Activated CD4-positive, alpha-beta T cell treated with anti-CD3 and anti-CD28 coated beads, Interleukin-10, Interleukin-2, amounts not matched to agents 100 ng/mL and 50 ng/mL, durations not matched to agents 16 hours and 8 hours (primary cell): Measurements from ENCODE around the gene FKBP8.

ENCODE experiments used
- DNase-seq: peaks from one replicate; pipeline ENCODE4 v3.0.0-alpha.2; 2020

Gene FKBP8

DNA sequence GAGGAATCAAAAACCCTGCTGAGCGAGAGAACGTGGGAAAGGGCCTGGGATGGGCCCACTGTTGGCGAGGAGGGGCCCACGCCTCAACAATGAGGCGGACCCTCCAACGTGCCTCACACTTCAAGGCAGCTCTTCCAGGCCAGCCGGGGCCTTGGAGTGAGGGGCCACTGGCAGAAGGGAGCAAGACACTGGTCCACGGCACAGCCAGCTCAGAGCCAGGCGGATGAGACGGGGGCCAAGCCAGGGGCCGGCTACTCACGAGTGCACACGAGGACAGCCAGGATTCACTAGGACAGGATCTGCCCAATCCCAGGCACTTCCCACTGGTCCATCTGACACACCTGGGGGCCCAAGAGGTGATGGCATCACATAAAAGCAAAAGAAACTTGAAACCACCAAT is 42.0 kb downstream of the FKBP8 start:
- no peak for DNase-seq

DNA sequence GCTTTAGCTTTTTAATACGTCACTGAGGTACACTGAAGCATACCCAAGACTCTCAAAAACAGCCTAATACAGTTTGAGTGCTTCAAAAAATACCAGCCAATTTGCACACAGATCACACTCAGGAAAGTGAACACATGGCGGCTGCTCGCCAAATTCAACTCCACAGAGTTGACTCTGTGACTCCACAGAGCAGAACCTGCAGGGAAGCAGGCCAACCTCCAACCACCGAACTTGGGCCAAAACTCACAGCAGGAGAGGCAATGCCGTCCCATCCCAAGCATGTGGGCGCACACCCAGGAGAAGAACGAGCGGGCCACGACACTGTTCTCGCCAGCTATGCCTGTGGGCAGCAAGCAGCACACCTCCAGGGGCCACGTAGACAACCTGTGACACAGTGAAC is 42.6 kb downstream of the FKBP8 start:
- no peak for DNase-seq

DNA sequence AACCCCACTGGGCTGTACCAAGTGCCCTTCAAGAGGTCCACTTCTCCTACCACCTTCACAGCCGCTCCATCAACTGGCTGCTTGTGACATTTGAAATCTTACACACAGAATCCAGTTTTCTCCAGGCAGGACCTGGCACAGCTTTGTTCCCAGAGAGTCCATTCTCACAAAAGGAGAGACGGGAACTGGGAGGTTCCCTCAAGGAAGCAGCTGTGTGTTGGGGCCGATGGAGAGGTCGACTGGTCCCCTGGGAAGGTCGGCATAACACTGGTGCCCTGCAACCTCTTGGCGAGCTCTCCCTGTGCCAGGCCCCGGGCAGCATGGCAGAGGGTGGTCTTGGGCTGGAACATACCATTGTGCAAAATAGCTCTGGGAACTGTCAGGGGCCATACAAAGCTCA is 43.0 kb downstream of the FKBP8 start:
- DNase-seq = no peak

DNA sequence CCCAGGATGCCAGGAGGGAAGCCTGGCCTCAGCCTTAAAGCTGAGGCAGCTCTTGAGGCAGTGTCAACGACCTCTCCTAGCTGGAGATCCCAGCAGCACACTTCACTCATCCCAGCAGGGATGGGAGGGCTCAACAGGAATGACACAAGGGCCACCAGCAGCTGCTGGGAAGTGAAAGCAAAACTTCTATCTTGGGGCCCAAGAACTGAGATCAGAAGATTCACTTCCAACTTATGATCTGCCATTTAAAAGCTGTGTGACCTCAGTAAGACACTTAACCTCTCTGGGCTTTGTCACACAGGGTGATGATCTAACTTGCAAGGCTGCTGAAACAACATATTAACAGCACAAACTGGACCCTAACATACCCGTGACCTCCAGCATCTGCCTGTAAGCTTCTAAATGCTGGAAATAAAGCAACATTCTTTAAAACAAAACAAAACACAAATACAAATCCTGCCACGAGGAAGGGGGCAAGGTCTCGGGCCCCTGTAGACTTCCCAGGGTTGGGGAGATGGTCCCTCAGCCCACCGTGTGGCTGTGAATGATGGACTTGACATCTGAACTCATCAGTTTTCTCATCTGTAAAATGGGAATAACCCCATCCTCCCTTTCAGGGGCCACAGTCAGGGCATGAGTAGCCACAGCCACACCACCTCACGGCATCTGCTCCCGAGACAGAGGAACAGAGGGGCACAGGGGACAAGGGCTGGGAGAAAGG is 44.2 kb downstream of the FKBP8 start:
- DNase-seq = no peak

DNA sequence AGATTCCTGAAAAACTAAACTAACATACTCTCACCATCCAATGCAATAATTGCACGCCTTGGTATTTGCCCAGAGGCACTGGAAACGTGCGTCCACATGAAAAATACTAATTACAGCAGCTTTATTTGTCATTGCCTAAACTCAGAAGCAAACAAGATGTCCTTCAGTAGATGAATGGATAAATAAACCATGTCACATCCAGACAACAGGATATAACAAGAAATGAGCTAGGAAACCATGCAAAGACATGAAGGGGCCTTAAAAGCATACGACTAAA is 46.5 kb downstream of the FKBP8 start:
- DNase-seq = no peak

DNA sequence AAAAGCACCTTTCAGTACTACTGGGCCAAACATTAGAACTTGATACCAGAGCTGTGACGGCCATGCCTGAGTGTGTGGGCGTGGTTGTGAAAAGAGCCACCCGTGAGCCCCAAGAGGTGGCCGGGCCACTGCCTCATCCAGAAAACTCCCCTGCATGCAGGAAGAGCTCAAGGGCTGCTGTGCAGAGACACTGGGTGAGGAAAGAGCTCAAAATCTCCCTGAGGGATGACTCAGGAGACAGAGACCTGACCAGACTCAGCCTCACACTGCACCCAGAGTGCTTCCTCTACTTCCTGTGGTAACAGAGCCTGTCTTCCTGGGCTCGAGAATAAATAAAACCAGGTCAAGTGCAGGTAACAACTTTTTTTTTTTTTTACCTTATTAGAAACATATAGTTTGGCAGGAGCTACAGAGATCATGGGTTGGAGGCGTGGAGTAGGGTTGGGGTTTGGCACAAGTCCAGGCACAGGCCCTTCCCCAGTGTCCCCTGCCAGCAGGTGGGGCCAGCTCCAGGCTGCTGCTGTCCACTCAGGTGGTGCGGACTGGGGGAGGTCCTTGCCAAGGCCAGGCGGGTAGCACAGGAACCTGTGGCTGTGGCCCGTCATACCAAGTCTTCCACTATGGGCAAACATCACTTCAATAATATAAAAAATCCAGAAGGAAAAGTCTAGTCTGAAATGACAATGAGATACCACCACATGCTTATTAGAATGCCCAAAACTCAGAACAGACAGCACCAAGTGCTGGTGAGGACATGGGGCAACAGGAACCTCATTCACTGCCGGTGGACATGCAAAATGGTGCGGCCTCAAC is 47.0 kb downstream of the FKBP8 start:
- peak; percentile 86 for DNase-seq

DNA sequence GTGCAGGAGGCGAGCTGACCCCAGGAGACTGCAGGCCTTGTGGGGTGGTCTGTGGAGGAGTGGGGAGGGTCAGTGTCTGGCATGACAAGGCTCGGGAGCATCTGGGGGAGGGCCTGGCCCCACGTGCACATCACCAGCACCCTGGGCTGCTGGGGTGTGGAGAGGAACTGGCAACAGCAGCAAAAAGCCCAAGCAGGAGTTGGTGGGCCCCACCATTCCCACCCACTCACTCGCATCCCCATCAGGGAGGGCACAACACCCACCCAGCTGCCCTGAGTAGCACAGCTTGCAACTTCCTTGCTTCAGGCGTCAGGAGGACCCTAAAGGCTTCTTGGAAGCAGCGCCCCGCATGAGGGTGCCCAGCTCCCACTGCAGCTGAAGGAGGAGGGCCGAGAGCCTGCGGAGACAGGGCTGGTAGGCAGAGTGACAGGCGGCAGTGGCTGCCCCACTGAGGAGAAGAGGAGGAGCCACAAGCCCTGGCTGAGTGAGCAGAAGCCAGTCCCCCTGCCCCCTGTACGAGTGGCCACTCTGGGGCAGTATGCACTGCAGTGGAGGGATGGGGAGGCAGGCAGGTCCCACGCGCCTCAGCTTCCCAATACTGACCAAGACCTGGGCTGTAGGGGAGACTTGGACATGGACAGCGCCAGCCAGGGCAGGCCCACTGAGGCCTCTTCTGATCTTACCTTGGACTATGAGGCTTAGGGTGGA is 48.0 kb downstream of the FKBP8 start:
- DNase-seq = no peak

DNA sequence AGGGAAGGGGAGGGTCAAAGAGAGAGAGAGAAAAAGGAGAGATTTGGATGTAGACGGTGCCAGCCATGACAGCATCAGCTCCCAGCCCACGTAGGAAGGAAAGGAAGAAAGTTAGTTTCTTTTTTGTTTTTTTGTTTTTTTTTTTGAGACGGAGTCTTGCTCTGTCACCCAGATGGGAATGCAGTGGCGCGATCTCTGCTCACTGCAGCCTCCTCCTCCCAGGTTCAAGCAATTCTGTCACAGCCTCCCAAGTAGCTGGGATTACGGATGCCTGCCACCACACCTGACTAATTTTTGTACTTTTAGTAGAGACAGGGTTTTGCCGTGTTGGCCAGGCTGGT is 49.1 kb downstream of the FKBP8 start:
- DNase-seq = peak; percentile 41

DNA sequence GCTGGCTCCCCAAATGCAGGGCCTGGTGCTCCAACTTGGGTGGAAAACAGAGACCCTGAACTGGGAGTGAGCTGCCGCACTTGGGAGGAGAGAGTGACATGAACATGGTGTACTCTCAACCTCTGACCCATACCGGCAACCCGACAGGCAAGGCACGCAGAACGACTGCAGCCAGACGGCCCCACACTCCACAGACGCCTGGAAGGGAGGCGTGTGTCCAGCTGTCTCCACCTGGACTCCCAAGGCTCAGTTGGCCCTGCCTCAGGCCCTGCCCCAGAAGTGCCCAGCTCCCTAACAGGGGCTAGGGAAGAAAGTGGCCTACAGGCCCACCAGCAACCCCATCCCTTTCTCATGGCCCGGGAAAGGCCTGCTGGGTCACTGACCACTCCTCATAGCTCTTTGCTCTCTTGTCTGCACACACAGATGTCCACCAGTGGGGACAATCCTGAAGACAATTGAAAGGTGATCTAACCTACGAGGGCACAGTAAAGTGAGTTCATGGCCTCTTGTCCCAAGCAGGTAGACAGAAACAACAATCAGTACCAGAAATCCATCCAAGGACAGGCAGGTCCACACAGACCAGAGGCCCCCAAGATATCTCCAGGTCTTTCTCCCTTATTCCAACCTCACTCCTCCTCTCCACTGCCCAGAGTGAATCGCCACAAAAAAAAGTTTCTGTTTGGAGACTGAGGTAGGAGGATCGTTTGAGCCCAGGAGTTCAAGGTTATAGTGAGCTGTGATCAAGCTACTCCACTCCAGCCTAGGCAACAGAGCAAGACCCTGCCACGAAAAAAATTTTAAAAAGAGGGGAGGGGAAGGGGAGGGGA is 49.7 kb downstream of the FKBP8 start:
- DNase-seq = no peak

DNA sequence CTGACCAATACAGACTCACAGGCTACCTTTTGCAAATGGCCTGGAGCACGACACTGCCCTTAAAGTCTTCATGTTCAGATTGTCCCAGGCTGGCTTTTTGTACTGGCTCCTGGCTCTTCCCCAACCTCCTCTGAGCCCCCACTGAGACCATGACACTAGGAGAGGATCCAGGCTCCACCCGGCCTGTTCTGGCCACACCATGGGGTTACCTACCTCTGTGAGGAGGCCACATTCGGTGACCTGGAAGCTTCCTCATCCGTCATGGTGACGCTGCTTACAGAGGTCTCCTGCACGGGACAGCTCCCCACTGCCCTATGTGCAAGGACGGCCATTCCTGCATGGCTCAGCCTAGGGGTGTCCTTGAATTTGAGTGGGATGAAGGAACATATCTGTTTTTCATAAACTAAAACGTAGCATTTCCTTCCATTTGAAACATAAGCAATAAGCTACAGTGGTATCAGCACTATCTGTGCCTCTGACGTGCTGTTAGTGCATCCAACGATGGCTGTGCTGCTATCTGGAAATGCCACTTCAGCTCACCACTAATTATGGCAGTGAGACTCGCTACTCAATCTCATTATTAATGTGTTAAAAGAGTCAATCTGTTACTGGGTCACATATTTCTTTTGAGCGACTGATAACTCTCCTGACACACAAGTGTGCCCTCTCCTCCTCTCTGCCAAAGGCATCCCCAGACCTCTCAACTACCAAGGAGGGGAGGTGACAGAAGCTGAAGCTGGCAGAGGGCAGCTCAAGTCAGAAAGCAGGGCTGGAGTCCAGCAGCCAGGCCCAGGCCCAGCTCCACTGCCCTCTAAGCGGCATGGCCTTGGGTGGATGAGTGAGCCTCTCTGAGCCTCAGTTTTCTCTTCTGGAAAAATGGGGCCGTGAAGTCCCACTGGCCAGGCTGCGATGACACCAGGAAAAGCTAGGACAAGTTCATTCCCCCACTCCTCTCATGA is 51.1 kb downstream of the FKBP8 start:
- DNase-seq = no peak

DNA sequence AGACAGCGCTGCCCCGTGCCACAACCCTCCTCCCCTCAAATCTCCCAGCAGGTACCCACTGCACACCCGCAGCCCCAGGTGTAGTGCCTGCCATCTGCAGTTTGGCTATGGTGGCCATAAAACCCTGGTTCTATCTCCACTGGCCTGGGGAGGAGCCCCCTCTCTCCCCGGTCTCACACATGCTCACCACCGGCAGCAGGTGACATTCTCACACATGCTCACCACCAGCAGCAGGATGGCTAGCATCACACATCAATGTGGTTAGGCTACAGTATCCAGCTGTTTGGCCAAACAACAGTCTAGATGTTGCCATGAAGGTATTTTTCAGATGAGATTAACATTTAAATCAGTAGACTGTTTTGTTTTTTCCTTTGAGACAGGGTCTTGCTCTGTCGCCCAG is 52.6 kb downstream of the FKBP8 start:
- no peak for DNase-seq

DNA sequence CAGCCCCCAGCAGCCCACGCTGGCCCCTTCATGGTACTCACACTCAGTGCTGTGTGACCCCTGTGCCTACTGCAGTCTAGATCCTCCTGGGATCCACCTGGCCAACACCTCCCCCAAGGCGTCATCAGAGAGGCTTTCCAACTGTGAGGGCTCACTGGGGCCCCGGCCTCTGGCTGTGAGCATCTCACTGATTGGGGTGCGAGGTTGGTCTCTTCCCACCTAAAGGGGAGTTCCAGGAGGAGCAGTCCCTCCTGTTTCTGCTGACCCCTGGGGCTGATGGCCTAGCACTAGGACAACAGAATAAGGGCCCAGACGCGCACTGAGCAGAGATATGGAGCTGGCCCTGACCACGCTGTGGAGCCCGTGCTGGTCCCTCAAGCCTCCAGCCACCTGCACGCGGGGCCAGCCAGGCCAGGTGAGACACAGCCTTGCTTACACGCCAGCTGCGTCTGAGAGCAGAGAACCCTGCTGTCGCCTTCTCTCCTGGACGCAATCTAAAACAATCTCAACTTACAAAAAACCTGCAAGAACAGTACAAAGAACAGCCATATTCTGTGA is 53.7 kb downstream of the FKBP8 start:
- DNase-seq = no peak

DNA sequence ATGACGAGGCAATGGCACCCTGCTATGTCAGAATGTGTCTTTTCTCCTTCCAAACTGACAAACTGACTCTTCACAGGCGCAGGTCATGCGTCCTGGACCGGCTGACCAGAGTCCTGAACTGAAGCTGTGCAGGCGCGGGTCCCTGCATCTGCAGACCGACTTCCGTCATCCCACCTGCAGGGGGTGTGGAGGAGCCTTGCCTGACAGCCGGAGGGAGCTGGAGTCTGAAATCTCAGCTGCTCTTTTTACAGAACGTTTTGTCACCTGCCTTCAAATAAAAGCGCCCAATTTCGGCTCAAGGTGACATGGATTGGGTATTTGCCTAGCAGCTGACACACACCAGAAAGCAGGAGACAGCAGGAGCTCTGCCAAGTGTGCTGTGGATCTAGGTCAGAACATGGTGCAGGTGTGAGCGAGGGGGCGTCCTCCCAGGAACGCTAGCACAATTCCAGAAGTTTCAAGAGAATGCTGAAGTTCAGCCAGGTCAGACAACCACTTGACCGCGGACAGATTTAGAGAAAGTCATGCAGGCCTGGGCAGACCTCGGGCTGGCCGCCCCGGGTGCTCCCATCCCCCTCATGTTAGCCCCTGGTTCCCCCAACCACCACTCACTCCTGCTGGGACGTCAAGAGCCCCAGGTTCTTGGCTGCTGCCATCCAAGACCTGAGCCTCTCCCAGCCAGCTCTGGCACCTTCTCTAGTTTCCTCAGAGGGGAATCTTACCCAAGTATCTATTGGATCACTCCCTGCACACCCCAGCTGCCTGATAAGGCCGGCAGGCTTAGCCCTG is 54.3 kb downstream of the FKBP8 start:
- DNase-seq = no peak

DNA sequence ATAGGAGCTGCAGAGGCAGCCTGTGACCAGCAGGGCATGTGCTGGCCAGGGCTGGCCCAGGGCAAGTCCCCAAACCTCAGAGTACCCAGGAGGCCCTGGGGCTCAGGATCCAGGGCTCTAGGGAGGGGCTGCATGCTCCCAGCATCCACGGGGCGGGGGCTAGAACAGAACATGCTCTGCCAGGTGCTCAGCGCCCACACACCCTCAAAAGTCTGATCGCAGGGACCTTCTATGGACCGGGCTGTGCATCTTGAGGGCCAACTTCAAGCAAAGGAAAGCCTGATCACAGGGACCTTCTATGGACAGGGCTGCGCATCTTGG is 55.0 kb downstream of the FKBP8 start:
- DNase-seq = no peak

DNA sequence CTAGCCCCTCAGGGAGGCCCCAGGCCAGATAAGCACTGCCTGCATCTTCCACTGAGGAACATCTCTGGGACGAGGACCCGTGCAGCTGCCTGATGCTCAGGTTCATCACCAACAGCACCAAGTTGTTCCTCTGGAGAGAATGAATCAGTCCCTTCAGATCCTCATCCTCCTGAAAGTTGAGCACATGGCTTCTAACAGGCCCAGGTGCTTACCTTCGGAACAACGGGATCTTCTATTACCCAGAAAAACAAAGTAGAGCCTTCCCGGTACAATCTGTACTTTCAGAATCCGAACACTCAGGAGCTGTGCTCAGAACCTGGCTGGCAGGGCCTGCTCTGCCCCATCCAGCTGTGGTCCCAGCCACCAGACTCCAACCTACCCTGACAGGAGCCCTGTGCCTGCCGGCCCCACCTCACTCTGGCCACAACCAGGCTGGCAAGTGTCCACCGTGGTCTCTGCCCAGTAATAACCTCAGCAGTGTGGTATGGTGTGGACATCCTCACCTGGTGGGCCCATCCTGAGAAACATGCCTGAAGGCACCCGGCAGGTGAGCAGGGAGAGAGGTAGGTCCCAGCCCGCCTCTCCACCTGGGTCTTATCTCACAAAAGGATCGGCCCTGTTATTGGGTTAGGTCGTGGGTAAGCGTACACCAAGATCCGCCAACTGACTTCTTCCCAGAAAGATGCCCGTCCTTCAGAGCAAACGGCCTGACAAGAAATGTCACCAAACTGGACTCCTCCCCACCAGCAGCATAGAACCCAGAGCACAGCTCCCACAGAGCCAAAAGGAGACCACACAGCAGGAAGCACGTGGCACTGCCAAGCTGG is 55.6 kb downstream of the FKBP8 start:
- DNase-seq = no peak

DNA sequence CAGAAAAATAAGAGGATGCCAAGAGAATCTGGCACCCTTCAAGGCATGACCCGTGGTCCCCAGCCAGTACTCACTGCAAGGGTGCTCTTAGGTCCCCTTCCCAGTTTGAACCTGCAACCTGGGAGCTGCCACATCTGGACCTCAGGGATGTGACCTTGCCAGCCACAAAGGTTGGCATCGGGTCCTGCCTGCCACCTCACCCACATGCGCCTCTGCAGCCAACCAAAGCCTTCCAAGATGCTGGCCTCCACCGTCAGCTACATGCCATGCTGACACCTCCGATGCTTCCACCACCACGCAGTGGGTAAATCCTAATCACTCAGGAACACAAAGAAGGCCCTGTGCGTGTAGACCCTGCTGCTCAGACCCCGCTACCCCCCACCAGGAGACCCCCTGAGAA is 56.6 kb downstream of the FKBP8 start:
- no peak for DNase-seq

DNA sequence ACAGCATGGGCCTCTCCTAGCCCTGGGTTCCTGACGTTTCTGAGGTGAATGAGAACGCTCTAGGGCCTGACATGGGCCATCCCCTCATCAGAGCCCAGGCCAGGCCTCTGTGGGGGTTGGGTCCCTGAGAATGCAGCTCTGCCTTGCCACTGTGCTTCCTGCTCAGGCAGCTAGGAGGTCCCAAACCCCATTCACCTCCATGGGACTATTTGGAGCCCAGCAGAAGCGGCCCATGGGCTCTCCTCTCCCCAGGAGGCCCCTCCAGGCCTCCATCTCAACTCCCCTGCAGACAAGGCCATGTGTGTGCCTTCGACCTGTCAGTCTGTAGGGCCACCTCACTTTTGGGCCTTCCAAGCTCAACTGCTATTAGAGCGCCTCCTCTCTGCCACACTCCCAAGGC is 58.4 kb downstream of the FKBP8 start:
- DNase-seq = no peak

DNA sequence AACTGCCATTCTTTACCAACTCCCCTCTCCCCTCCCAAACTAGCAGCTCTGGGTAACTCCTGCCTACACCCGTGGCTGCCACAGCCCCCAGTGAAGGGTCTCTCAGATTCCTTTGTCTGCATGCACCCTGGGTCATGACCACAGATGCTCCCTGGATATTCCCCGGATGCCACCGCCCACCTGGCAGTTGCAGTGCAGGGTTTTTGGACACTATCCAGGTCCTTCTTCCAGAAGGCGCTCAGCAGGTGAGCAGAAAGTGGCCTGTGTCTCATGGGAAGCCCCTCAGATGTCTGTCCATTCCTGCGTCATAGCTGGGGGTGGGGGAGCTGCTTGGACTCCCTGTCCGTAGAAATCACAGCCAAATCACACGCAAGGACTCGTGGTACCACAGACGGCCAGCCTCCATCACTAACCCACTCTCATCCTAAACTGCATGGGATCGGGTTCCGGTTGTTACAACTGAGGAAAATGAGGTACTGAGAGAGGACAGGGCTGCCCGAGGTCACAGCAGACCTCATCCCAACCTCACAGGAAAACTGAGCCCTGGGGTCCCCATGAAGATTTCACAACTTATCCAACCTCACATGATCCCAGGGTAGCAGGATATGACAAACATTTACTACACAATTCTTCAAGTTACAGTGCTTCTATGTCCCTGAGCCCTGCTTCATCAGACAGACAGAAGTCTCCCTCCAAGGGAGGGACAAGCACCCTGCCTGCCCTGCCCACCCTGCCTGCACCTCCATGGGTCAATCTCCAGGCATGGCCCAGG is 60.1 kb downstream of the FKBP8 start:
- no peak for DNase-seq
